PC-9 (cell line): ENCODE data around the gene MTURN.

ENCODE experiments used
- EZH2 ChIP-seq: fragments of 200-600 bp; sonication (generic); IDR thresholded peaks from 2 replicates; pipeline ENCODE4 v1.8.0; 2017; ENCODE audit warnings: antibody characterized with exemption, low read depth
- TF ChIP-seq, protein P1 (sequence below): fragments of 200-600 bp; sonication (generic); conservative IDR thresholded peaks from 2 replicates; pipeline ENCODE4 v1.6.1; 2017; ENCODE audit warnings: mixed run types, antibody characterized with exemption, mild to moderate bottlenecking, moderate library complexity

GRCh38 chr7:30176463-30177109 is 41.8 kb downstream of the MTURN start:
- TF ChIP-seq, protein P1, sequence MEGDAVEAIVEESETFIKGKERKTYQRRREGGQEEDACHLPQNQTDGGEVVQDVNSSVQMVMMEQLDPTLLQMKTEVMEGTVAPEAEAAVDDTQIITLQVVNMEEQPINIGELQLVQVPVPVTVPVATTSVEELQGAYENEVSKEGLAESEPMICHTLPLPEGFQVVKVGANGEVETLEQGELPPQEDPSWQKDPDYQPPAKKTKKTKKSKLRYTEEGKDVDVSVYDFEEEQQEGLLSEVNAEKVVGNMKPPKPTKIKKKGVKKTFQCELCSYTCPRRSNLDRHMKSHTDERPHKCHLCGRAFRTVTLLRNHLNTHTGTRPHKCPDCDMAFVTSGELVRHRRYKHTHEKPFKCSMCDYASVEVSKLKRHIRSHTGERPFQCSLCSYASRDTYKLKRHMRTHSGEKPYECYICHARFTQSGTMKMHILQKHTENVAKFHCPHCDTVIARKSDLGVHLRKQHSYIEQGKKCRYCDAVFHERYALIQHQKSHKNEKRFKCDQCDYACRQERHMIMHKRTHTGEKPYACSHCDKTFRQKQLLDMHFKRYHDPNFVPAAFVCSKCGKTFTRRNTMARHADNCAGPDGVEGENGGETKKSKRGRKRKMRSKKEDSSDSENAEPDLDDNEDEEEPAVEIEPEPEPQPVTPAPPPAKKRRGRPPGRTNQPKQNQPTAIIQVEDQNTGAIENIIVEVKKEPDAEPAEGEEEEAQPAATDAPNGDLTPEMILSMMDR: no peak
- TF ChIP-seq EZH2: no peak
